Measurements from ENCODE around the gene HDAC2. TPM values are rescaled to one million over a fixed set of nuclear protein-coding genes. Genes with fewer than 3 reads are reported as not detected.

Gene HDAC2
- total RNA-seq, 4 donors from 2014 or later, result 37.9 to 72.7 (median 49.8) TPM

DNA sequence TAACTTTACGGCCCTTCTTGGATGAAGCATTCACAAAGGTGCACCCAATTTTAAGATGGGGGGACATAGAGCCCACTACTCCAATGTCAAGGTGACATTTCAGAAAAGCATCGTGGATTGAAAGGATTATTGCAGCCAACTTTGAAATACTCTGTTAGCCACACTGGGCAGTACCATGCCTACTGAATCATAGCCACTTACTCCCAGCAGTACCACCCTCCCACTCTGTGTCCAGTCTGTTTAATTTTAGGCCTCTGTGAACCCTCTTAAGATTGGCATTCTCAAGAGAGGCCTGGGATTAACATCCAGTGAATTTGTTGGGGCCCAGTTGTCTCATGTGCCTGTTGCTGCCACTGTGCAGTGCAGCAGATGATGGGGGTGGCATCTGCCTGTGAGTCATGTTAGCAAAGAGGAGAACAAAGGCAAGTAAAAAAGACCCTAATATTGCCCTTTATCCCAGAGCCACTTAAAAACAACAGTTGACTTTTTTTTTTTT is 11.2 kb upstream of the HDAC2 start:
- TF ChIP-seq, protein P1, sequence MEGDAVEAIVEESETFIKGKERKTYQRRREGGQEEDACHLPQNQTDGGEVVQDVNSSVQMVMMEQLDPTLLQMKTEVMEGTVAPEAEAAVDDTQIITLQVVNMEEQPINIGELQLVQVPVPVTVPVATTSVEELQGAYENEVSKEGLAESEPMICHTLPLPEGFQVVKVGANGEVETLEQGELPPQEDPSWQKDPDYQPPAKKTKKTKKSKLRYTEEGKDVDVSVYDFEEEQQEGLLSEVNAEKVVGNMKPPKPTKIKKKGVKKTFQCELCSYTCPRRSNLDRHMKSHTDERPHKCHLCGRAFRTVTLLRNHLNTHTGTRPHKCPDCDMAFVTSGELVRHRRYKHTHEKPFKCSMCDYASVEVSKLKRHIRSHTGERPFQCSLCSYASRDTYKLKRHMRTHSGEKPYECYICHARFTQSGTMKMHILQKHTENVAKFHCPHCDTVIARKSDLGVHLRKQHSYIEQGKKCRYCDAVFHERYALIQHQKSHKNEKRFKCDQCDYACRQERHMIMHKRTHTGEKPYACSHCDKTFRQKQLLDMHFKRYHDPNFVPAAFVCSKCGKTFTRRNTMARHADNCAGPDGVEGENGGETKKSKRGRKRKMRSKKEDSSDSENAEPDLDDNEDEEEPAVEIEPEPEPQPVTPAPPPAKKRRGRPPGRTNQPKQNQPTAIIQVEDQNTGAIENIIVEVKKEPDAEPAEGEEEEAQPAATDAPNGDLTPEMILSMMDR (IDR thresholded peaks at IDR 0.05; ENCODE audit: low read depth), result no peak

DNA sequence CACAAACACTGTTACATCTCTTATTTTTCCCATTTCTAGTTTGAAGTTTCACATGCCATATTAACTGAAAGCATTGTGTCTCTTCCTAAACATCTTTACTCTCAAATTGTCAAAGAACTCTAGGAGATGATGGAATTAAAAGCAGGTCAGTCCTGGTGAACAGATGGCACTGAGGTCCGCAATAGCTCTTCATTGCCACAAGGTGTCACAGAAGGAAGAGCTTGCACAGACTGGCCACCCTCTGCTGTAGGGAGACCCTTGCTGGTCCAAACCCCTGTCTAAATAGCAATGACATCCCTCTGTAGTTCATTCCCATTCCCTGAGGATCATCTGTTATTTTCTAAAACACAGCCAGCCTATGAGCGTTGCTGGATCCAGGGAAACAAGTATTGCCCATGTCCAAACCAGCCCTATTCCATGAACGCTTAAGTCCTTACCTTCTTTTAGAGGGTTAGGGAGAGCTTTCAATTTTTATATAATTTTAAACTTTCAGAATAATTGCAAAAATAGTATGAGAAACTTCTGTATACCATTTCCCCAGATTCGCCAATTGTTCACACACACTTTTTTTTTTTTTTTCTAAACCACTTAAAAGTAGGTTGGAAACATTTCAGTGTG is 10.1 kb upstream of the HDAC2 start:
- TF ChIP-seq, protein P1 (IDR thresholded peaks at IDR 0.05; ENCODE audit: low read depth), result no peak

DNA sequence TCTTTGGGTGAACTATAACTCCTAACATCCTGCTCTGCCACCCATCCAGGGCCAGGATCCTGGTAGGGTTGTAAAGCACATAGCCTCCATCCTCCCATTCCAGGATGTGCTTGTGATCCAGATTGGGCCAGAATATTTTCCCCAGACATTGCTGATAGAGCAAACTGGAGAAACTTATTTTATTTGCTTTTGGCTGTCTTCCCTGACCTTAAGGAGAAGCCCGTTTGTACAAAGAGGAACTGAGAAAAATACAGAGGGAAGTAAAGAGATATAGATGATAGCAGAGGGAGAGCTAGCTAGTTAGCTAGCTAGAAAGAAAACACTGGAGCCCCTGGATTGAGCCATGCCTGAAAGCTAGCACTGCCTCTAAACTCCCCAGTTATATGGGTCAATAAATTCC is 9.0 kb upstream of the HDAC2 start:
- TF ChIP-seq, protein P1 (IDR thresholded peaks at IDR 0.05; ENCODE audit: low read depth), result no peak

DNA sequence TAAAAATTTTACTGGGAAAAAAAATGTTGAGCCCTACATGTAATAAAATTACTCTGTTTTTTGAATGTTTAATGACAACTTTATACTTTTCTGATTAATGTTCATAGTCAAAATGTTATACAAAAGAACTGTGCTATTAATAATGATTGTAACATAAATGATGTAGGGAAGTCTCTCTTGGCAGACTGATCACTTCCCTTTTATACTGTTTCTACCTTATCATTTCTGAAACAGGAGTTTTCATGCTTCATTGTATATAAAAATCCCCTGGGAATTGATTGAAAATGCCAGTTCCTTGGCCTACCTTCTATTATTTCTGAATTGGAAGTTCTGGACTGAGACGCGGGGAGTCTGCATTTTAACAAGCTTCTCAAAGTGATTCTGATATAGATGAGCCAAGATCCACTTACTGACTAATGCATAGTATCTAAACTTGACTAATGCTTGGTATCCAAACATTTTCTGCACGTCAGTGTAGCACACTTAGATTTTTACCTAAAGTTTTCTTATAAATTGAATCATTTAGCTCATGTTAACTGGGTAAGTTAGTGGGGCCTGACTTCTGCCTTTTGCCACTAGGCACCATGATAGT is 7.2 kb upstream of the HDAC2 start:
- TF ChIP-seq, protein P1 (IDR thresholded peaks at IDR 0.05; ENCODE audit: low read depth), result no peak

DNA sequence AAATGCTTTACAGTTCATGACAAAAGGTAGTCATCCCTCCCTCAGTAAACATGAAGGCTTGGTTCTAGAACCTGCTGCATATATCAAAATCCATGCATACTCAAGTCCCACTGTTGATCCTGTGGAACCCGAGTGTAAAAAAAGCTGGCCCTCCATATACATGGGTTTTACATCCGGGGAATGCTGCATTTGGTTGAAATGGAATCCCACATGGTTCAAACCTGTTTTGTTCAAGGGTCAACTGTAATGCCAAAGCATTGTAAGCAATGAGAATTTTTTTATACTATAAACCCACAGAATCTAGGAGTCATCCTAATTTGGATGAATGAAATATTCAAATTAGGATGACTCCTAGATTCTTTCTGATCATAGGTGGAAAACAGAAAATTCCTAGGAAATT is 5.9 kb upstream of the HDAC2 start:
- TF ChIP-seq, protein P1 (IDR thresholded peaks at IDR 0.05; ENCODE audit: low read depth), result no peak

DNA sequence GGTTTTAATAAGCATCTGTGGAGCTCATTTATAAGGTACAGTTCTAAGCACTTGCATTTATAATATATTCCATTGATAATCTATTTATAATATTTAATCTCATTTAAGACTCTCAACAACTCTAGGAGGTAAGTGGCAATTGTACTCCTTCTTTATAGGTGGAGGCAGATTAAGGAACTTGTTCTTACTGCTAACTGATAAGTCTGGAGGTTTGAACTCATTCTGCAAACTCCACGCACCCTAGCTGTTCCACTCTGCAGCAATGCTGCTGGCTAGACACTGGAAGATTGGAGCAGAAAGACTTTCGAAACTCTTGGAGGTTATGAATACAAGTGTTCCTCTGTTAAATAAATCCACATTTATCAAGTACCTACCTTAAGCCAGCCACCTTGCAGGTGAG is 793 bp upstream of the HDAC2 start:
- TF ChIP-seq, protein P1 (IDR thresholded peaks at IDR 0.05; ENCODE audit: low read depth), result no peak

DNA sequence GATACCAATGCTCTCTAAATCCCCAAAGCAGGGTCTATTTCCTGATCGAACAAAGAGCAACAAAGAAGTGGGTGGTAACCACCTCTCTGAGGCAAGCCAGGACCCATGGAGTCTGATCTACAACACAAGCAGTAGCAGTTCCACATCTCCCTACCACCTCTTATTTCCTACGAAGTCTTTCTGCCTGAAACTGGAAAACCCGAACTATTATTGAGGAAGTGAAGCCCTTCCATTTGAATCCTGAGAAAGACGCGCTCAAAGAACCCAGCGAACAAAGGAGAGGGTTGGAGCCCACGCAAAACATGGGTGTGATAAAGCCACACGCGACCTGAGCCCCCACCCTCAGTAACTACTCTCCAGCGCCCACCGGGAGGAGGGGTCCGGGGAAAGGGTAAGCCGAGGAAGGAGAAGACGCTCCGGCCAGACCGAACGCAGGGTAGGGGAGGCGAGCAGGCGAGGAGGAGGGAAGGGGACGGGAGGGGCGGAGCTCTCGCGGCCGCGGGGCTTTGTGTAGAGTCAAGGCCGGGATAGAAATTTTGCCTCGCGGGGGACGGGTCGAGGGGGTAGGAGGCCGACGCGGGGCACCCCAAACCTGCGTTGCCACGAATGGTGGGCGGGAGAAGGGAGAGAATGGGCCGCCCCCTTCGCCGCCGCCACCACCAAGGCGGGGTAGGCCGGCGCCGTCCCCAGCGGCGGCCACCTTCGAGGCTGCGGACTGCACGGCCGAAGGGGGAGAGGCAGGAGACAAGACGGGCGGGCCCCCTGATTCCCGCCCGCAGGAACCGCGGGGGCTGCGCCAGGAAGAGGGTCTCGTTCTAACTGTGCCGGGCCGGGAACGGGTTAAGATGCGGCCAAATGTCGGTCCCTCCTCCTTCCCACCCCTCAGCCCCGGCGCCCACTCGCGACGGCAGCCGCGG is 802 bp downstream of the HDAC2 start:
- TF ChIP-seq, protein P1 (IDR thresholded peaks at IDR 0.05; ENCODE audit: low read depth), result no peak

Data from subcutaneous adipose tissue (tissue), 4 donors.